UCSD-AML1 (cell line): ENCODE data around the gene P2RX6.
"Not testable (repeated sequence)": the region's sequence is repeated elsewhere in the genome, so short reads cannot be mapped to it uniquely, and the experiment has no call there.

ENCODE experiments used
- DNase-seq: peaks from one replicate; lab custom pipeline; 2025; ENCODE audit not compliant: unreplicated experiment; lab: John Stamatoyannopoulos, UW

Gene P2RX6

DNA sequence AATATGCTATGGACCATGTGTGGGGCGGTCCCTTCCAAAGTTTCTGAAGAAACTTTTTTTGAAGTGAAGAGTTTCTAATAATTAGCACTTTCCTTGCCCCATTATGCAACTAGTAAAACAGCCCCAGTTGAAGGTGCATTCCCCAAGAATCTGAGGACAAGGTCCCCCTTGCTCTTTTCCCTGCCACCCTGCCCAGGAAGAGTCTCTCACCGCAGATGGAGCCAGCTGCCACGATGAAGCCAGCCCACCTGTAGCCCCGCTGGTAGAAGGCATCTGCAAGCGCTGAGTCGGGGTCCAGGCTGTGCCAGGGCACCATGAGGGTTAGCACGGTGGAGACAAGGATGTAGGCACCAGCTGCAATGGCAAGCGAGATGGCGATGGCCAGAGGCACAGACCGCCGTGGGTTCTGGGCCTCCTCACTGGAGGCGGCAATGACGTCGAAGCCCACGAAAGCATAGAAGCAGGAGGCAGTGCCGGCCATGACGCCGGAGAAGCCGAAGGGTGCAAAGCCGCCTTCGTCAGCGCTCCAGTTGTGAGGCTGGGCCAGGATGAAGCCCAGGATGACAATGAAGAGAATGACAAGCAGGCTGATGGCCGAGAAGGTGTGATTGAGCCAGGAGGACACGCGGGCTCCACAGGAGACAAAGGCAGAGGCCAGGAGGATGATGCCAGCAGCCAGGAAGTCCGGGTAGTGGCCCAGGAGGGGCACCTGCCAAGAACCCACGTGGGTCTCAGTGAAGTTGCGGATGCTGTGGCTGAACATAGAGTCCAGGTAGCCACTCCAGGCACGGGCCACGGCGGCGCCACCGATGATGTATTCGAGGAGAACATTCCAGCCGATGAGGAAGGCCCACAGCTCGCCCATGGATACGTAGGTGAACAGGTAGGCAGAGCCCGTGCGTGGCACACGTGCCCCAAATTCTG, 15.9 kb downstream of the P2RX6 start:
- no peak for DNase-seq

DNA sequence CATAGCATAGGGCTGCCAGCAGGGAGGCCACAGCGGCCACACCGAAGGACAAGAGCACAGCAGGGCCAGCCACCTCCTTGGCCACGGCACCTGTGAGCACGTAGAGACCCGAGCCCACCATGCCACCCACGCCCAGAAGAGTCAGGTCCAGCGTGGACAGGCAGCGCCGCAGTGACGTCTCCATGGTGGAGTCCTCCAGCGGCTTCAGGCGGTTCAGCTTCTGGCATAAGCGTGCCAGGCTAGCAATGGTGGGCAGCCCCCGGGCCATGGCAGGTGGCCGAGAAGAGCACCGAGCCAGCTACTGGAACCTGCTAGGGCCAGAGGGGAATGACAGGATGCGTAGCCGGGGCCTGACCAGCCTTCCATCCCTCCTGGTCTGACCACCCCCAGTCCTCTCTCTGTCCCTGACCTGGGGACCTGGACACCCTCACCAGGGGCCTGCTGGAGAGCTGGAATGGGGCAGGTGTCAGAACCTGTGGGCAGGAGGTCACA, 16.6 kb downstream of the P2RX6 start:
- DNase-seq = no peak

DNA sequence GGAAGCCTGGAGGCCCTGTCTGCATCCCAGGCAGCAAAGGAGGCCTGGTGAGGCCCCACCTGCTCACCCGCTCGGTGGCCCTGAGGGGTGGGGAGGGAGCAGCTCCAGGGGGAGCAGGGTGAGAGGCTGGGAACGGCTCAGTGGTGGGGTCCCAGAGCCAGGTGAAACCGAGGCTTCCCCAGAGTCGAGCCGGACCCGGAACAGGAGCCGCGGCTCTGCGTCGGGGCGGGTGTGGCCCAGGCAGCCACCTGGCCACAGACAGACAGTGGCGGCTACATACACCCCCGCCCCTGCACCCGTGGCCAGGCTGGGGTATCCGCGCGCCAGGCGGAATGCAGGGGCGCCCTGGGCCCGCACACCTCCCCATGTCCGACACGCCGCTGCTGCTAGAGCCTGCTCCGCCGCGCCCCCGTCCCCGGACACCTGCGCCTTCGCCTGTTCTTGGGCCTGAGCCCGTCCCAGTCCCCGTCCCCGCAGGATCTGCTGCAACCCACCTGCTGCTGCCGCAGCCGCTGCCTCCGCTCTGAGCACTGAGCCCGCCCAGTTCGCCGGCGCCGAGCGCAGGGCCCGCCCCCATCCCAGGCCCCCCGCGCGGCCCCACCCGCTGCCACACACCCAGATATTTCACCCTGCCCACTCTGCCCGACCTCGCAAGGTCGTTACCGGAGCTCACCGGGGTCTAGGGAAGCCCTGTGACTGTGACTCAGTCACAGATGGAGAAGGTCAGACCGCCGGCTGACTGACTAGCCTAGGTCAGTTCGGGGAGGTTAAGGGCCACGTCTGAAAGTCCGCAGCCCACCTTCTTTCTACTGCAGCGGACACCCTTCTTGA, 17.3 kb downstream of the P2RX6 start, which contains the start of gene SLC7A4:
Gene SLC7A4 (minus strand): TSS at position 525 of the 831 bp plus-strand sequence. CDS start 749 bp downstream, outside the sequence.
- no peak for DNase-seq

DNA sequence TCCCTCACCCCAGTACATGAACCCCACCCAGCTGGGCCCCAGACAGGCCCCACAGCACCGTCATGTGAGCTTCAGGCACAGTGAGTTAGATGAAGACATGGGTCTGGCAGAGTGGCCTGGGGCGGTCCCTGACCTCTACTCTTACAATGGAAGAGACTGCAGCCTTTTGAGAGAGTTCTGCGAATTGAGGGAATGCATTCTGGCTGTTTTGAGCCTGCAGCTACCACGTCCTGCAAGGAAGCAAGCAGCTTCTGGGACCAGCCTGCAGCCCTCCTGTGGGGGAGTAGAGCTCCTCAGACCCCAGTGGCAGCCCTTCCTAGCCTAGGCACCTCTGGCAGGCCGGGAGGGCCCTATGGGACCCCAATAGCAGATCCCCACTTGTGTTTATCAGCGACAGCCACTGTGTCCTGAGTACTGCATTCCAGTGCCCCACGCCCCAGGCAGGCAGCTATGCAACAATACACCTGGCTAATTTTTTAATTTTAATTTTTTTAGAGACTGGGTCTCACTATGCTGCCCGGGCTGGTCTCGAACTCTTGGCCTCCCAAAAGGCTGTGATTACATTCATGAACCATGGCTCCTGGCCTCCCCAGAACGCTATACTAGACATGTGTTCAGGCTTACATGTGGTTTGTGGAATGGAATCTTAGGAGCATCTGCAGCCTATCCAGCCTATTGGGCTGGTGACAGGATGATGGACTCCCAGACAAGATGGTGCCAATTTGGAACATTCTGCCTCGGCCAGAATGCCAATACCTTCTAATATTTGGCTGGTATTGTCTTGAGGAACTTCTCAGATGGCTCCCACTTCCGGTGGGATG, 18.1 kb downstream of the P2RX6 start:
- no peak for DNase-seq

DNA sequence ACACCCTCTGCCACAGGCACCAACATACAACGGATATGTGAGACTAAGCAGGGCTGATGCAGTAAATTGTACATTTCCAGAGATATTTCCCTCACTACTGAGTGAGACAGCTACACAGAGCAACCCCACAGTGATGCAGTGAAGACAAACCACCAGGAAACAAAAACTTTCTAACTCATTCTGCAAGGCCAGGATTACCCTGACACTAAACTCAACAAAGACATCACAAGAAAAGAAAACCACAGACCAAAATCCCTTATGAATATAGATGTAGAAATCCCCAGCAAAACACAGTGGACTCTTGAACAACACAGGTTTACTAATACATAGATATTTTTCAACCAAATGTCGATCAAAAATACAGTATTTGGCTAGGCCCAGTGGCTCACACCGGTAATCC, 18.9 kb downstream of the P2RX6 start:
- DNase-seq = no peak

DNA sequence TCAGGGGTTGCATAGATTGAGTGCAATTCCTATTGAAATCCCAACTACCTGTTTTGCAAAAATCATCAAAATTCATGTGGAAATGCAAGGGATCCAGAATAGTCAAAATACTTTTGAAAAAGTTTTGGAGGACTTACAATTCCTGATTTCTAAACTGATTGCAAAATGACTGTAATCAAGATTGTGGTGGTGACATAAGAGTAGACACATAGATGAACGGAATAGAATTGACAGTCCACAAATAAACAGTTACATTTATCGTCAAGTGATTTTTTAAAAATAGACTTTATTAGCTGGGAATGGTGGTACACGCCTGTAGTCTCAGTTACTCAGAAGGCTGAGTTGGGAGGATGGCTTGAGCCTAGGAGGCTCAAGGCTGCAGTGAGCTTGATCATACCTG, 20.0 kb downstream of the P2RX6 start:
- DNase-seq = no peak

DNA sequence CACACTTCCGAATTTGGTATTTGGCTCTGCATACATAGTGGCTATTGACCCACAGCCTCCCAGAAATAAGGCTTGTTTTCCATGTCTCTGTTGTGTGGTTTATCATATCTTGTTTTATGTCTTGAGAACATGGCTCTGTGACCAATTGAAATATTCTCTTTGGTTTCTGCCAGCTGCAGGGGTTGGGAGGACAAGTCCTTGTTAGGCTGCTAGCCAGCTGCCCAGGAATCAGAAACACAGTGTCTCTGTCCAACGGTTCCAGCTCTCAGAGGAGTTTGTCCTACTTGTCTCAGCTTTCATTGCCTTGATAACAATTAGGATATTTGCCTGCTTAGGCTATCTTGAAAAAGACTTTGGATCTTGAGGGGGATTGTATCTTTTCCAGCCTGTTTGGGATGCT, 23.4 kb downstream of the P2RX6 start:
- DNase-seq = no peak

DNA sequence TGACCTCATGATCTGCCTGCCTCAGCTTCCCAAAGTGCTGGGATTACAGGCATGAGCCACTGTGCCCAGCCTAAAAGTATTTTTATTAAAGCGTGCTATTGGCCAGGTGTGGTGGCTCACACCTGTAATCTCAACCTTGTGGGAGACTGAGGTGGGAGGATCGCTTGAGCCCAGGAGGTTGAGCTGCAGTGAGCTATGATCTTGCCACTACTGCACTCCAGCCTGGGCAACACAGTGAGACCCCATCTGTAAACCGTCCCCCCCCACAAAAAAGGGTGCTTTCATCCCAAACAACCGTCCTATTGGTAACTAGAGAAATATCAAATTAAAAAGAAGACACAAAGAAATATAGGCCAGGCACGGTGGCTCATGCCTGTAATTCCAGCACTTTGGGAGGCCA, 24.2 kb downstream of the P2RX6 start:
- not testable (repeated sequence) for DNase-seq

DNA sequence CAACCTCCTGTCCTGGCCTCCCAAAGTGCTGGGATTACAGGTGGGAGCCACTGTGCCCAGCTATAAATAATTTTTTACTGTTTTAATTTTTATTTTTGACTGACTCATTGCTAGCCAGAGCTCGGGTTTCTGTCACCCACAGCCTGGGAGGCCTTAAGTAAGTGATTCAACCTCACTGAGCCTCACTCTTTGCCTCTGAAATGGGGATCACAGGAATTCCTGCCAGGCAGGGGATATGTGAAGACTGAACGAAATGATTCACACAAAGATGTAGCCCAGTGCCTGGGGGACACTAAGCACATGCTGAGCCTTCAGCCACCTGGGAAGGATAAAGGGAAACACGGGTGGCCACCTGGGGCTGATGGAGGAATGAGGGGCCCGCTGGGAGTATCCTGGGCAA, 27.0 kb downstream of the P2RX6 start:
- DNase-seq = no peak

DNA sequence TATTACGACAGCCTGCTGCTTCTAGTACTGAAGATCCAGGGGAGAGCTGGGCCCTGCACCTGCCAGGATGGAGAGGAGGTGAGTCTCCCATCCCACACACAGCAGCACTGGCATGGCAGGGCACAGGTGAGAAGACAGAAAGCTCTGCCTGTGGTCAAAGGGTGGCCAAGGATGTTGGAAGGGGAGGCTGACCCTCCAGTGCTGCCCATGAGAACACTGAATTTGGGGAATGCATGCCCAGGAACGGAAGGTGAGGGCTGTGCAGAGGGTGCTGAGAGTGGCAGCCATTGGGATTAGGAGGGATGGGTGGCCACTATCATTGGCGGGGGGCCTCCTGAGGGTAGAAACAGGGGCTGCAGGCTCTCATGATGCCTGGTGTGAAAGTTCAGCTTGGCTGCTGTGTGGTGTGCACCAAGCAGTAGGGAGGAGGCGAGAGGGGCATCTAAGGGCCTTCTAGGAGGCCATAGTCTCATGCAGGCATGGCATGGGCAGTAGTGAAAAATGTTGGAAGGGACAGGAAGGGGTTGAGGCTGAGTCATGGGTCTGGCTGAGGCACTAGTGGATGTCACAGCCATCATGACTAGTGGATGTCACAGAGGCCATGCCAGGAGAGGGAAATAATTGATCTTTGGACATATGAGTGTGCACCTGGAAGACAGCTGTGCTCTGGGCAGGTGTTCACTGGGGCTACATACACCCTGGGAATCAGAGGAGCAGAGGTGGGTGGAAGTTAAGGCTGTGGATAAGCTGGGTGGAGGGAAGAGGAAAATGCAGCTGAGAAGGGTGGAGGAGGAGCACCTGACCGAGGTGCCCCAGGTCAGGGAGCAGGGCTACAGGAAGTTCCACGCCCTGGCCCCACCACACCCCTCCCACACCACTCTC, 28.3 kb downstream of the P2RX6 start:
- no peak for DNase-seq

DNA sequence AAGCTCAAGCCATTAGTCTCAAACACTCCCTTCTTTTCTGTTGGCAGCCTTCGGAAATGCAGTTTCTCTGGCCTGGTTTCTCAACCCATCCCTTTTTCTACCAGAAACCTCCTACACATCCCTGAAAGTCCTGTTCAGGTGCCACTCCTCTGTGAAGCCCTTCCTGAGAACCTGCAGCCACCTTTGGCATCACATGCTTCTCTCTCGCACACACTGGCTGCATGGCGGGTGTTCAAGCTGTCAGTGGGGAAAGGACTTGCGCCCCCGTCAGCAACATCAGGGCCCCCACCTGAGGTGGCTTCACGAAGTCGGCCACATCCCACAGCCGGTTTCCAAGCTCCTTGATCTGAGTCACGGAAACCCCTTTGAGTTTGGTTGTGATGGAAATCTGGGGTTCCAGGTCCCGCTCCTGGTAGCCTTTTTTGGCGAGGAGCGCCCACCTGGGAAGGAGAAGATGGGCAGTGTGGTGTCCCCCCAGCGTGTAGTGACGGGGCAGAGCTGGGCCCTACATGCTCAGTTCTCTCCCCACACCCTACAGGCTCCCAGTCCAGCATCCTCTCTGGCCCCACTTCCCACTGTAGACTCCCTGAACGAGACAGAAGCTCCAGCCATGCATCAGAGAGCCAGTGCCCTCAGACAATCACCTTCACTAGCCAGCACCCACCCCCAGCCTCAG, 29.0 kb downstream of the P2RX6 start:
- no peak for DNase-seq

DNA sequence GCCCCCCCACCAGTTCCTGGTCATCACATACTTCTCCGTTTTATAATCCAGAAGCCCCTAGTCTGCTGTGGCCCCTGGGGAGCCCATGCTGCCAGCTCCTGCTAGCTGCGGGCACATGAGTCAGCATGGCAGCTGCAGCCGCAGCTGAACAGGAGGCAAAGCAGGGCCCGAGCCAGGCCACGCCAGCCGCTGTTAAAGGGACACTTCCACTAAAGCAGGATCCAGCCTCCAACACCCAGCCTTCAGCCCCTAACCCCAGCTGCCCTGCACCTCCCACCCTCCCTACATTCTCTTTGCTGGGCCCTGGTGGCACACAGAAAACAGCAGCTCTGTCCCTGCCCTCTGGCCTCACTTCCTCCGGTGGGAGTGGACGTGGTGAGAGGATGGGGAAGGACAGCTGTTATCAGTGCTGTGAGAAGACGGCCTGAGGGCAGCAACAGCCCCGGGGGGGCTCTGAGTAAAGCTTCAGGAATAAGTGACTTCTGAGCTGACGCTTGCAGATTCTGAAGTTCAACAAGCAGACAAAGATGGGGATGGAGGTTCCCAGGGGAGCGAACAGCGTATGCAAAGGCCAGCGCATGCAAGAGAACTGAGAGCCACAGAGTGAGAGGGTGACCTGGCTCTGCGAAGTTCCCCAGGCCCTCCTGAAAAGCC, 30.1 kb downstream of the P2RX6 start:
- DNase-seq = peak; percentile 44

DNA sequence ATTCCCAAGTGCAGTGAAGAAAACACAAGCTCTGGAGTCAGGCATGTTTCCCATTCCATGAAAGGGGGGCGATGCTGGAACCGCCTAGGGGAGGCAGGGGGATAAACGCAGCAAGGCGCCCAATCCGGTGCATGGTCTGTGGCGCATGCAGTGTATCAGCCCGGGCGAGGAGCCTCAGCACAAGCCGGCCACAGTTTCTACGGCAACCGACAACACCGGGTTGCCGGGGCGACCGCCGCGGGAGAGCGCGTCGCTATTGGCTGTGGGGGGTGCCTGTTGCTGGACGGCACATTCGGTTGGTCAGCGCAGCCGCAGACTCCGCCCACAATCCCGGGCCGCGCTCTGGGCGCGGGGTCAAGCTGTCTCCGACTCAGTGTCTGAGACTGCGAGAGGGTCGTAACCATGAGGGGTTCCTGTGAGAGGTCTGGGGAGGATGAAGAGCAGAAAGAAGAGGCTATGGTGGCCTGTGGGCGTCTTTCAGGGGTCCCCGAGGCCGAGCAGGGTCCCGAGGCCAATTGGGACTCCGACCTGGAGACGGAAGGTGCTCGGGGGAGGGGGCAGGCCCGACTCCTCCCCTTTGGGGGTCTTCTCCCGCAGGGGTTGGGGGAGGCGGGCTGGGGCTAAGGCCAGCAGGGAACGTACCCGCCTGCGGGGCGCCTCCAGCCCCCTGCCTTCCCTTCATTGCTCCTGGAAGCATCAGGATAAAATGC, 30.8 kb downstream of the P2RX6 start, which contains the start of gene LRRC74B:
Gene LRRC74B (plus strand): TSS at position 362 of the 710 bp plus-strand sequence. CDS start 41 bp downstream, at position 403.
- peak; percentile 66 for DNase-seq

DNA sequence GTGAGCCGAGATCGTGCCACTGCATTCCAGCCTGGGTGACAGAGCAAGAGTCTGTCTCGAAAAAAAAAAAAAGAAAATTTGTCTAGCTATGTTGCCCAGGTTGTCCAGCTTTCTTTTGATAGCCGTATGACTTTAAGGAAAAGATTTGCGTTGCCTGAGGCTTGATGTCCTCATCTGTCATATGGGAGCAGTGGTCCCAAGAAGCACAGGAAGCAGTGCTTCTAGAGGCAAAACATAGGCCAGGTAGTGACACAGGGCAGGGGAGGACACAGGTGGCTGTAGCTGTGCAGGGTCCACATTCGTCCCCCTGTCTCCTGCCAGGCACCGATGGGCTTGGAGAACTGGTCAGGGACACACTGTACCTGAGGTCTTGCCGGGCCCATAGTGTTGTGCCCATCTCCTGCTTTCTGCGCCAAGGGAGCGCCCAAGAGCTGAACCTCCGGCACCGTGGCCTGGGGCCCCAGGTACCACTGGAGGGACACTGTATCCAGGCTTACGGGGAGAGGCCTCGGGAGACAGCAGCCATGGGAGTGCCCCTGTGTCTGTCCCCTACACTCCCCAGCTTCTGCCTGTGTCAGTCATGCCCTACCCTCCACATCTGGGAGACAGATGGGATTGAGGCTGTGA, 32.2 kb downstream of the P2RX6 start:
- no peak for DNase-seq

DNA sequence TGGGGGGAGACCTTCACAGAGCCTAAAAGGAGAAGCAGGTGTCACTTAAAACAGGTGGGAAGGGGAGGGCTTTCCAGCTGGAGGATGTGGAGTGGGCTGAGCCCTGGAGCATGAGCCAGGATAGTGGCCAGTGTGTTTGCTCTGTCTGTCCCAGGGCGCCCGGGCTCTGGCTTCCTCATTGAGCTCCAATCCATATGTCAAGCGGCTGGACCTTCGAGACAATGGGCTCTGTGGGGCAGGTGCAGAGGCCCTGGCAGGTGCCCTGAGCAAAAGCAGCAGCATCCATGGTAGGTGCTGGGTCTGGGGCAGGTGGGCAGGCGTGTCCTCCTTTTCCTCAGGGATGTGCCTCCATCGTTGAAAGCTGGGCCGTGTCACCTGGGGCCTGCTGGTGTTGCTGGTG, 32.8 kb downstream of the P2RX6 start:
- no peak for DNase-seq

DNA sequence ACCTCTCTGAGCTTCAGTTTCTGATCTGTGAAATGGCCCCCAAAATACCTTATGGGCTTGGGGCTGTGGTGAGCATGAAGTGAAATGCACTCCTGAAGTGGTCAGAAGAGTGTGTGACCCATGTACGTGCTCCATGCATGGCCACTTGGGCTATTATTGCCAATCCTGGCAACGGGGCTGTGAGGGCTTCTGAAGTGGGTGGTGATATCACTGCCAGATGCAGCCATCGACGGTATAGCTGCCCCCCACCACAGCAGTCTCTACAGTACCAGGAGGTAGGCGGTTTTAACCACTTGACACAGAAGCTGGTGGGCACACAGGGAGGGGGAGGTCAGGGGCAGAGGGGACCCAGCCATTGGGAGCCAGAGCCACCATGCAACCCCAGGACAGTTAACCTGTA, 33.5 kb downstream of the P2RX6 start:
- not testable (repeated sequence) for DNase-seq

DNA sequence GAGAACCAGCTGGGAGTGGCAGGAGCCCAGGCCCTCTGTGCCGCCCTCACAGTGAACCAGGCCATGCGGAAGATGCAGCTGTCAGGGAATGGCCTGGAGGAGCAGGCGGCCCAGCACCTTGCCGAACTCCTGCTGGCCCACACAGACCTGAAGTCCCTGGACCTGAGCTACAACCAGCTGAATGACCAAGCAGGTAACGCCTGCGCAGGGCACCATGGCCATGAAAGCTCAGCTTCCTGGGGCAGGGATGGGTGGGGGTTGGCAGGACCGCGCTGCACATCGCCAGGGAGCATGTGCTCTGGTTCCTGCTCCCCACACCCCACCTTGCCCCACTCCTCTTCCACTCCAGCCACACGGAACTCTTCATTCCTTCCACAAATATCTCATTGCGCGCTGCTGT, 34.0 kb downstream of the P2RX6 start:
- not testable (repeated sequence) for DNase-seq
